A204.1 (cell line): ENCODE results near the gene SERPING1.

Source experiments
- FAIRE-seq: peaks from 2 replicates; lab custom pipeline; 2012; peaks lifted over from hg19 to GRCh38; lab: Jason Lieb, UNC

The SERPING1 gene

DNA sequence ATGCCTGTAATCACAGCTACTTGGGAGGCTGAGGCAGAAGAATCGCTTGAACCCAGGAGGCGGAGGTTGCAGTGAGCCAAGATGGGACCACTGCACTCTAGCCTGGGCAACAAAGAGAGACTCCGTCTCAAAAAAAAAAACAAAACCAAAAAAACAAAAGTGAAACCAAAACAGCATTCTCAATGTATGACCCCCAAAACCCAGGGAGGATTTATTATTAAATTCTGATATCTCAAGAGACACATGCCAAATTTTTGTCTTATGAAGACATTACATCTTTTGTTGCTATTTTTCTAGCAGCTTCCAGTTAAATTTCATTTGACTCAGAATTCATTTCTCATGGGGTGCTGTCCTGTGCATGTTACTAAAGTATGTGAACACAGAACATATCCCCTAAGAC is 55.2 kb downstream of the SERPING1 start:
- no peak for FAIRE-seq

DNA sequence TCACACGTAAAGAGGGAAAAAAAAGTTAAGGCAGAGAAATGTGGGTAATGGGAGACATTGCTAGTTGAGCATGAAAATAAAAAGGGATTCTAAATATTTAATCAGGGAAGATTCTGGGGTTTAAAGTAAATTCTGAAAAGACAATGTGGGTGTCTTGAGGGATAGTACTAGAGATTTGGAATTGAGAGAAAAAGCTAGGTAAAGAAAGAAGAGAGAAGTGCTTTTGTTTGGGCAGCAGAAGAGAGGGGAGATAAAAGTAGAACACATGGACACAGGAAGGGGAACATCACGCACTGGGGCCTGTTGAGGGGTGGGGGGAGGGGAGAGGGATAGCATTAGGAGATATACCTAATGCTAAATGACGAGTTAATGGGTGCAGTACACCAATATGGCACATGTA is 55.7 kb downstream of the SERPING1 start:
- no peak for FAIRE-seq

DNA sequence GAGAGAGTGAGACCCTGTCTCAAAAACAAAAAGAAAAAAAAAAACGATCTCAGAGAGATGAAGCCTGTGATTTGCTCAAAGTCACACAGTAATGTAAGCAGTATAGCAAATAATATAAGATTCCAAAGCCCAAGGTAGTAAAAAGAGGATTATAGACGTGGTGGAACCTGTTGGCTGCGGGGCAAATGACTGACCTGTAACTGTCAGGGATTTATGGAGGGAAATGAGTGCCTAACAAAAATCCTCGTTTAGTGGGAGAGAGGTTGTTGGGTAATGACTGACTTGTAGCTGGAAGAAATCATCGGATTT is 59.4 kb downstream of the SERPING1 start:
- FAIRE-seq = no peak

DNA sequence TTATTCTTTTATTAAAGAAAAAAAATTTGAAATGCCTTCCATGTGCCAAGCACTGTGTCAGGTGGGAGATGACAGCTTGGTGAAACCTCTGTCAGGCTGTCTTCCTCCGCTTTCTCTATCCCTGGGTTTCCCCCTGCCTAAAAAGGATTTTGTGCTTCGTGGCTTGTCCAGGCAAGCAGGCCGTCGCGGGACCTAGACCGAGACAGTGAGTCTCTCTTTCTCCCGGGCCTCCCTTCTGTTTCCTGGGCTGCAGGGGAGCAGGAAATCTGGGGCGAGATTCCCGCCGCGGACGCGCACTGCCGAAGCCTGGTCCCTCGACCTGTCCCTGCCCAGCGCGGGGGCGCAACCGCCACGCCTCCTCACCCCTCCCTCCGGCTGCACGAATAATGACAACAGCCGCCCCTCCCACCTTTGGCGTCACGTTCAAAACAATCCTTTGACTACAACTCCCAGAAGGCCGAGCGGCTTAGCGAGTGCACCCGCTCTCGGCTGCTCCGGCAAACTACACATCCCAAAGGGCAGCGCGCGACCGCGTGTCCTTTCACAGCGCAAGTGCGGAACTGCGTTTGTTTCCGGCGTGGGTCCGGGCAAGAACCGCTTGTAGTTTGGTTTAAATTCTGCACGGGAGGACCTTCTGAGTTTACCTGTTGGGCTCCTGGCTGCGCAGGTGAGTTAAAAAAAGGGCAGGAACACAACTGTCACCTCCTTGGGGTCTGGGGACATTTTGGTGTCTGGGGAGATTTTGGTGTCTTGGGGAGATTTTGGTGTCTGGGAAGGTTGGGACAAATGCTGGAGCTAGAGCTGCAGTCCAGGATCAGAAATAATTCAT is 59.9 kb downstream of the SERPING1 start, which contains the start of gene CLP1:
TSS of gene CLP1 (plus strand) at position 569 of the 829 bp plus-strand sequence. CDS start 1,715 bp downstream, outside the sequence.
- peak; percentile 97 for FAIRE-seq

DNA sequence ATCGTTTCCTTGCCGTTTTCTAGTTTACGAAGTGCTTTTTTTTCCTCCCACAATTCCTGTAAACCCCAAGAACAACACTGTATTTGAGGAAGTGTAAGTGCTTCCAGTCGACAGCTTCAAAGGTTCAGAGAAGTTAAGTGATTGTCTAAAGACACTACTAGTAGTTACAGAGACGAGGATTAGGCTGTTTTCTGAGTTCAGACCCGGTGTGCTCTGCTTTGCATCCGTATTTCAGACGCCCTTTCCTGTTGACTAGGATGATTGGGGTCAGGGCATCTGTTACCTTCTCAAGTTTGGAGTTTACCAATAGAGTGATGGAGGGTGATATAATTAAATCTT is 60.5 kb downstream of the SERPING1 start:
- no peak for FAIRE-seq

DNA sequence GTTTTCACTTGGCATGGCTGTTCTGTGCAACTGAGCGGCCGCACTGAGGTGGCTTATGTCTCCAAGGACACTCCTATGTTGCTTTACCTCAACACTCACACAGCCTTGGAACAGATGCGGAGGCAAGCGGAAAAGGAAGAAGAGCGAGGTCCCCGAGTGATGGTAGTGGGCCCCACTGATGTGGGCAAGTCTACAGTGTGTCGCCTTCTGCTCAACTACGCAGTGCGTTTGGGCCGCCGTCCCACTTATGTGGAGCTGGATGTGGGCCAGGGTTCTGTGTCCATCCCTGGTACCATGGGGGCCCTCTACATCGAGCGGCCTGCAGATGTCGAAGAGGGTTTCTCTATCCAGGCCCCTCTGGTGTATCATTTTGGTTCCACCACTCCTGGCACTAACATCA is 62.2 kb downstream of the SERPING1 start:
- FAIRE-seq = no peak

DNA sequence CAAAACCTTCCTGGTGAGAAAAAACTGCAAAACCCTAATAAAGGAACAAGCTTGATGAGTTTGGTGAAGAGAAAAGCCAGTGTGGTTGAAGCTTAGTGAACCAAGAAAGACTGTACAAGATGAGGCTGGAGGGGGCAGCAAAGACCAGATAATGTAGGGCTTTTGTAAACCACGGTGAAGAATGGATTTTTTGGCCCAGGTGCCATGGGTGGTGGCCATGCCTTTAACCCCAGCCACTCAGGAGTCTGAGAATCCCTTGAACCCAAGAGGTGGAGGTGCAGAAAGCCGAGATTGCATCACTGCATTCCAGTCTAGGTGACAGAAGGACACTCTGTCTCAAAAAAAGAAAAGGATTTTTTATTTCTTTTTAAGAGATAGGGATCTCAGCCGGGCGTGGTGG is 65.4 kb downstream of the SERPING1 start:
- no peak for FAIRE-seq

DNA sequence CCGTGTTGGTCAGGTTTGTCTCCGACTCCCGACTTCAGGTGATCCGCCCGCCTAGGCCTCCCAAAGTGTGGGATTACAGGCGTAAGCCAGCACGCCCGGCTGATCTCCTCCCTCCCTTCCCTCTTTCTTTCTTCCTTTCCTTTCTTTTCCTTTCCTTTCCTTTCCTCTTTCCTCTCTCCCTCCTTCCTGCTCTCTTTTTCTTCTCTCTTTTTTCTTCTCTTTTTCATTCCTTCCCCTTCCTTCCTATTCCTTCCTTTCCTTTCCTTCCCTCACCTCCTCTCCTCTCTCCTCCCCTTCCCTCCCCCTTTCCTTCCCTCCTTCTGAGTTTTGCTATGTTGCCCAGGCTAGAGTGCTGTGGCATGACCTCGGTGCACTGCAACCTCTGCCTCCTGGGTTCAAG is 66.5 kb downstream of the SERPING1 start:
- no peak for FAIRE-seq
